D721Med (cell line): ENCODE measurements around the gene DHCR7.

Source experiments
- DNase-seq: peaks from one replicate; pipeline ENCODE4 v3.0.0; 2011; ENCODE audit warnings: low spot score; ENCODE audit not compliant: insufficient read length
- FAIRE-seq: peaks from 2 replicates; lab custom pipeline; 2011; peaks lifted over from hg19 to GRCh38; lab: Jason Lieb, UNC
- TF ChIP-seq, protein P1 (sequence below): IDR thresholded peaks from 2 replicates; pipeline ENCODE4 v1.5.1; 2012; ENCODE audit warnings: mild to moderate bottlenecking, control low read depth; ENCODE audit not compliant: insufficient read depth; ENCODE audit errors: missing control alignments

DHCR7 gene

DNA sequence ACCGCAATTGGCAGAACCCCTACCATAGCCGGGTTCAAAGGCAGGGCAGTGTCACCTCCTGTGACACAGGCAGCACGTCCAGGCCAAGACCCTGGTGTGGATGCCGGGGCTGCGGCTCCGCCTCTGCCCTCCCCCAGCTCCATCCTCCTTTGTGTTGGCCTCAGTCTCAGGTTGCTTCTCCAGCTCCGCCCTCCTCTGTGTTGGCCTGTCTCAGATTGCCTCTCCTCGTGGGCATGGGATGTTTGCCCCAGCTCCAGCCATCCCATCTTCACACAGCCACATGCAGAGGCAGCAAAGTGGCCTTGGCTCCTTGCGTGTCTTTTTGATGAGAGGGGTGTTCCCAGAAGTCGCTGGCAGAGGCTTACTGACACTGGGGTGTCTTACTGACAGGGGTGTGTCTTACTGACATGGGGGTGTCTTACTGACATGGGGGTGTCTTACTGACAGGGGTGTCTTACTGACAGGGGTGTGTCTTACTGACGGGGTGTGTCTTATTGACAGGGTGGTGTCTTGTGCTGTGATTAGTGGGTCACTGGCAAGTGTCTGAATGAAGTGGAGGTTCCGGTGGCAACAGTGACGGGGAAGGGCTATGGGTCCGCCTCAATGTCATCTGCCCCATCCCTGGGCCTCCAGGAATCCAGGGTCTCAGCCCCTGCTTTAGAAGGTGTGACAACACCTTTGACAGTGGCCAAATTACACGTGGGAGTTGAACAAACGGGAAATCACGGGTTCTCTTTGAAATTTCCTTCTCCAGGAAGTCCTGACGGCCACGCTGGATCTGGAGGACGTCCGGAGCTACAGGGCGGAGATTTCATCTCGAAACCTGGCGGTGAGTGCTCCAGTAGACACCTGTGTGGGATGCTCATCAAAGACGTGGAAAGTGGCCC, 29.7 kb upstream of the DHCR7 start:
- DNase-seq (no peak), FAIRE-seq (no peak)
- TF ChIP-seq, protein P1, sequence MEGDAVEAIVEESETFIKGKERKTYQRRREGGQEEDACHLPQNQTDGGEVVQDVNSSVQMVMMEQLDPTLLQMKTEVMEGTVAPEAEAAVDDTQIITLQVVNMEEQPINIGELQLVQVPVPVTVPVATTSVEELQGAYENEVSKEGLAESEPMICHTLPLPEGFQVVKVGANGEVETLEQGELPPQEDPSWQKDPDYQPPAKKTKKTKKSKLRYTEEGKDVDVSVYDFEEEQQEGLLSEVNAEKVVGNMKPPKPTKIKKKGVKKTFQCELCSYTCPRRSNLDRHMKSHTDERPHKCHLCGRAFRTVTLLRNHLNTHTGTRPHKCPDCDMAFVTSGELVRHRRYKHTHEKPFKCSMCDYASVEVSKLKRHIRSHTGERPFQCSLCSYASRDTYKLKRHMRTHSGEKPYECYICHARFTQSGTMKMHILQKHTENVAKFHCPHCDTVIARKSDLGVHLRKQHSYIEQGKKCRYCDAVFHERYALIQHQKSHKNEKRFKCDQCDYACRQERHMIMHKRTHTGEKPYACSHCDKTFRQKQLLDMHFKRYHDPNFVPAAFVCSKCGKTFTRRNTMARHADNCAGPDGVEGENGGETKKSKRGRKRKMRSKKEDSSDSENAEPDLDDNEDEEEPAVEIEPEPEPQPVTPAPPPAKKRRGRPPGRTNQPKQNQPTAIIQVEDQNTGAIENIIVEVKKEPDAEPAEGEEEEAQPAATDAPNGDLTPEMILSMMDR, result no peak

DNA sequence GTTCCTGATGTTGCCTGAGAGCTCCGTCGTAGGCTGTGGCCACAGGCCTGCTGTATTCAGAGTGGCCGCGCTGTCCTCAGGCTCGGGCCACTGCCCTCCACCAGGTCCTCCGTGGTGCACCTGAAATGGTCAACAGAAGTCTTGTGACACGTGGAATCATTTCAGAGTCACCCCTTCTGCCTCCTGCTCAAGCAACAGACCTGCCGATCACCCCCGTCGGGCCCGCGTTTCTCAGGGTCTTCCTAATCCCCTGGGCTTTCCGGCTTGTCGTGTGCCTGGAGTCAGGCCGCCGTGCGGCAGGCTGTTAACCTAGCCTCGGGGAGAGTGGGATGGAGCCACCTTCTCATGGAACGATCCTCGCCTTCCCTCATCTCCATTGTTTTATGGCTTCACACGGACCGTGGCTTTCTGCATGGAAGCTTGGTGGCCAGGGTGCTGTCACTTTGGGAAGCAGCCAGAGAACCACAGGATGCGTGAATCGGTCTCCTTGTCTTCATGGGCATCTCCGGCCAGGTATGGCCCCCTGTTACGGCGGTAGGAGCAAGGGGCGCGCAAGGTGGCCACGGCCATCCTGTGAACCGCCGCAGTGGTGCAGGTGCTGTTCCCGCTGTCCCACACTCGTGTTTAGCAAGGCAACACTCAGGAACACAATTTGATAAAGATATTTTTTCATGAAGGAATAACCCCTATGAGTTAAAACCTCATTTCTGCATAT, 28.9 kb upstream of the DHCR7 start:
- TF ChIP-seq, protein P1, result no peak
- DNase-seq (no peak), FAIRE-seq (no peak)

DNA sequence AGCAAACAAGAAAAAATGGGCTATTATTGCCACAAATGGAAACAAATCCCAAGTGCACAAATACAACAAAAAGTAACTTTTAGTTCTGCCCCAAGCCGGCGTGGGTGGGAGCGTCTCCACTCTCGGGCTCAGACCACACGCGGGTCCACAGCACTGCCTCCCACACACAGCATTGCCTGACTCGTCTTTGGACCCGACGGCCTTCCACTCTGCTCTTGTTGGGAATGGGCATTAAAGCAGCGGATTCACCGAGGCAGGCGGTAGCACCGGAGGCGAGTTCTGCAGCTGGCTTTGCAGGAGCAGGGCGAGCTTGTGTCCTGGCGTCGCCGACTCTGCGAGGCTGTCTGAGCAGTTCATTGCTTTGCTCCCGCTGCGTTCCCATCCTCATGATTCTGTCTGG, 27.8 kb upstream of the DHCR7 start:
- TF ChIP-seq, protein P1, result no peak
- FAIRE-seq (no peak), DNase-seq (no peak)

DNA sequence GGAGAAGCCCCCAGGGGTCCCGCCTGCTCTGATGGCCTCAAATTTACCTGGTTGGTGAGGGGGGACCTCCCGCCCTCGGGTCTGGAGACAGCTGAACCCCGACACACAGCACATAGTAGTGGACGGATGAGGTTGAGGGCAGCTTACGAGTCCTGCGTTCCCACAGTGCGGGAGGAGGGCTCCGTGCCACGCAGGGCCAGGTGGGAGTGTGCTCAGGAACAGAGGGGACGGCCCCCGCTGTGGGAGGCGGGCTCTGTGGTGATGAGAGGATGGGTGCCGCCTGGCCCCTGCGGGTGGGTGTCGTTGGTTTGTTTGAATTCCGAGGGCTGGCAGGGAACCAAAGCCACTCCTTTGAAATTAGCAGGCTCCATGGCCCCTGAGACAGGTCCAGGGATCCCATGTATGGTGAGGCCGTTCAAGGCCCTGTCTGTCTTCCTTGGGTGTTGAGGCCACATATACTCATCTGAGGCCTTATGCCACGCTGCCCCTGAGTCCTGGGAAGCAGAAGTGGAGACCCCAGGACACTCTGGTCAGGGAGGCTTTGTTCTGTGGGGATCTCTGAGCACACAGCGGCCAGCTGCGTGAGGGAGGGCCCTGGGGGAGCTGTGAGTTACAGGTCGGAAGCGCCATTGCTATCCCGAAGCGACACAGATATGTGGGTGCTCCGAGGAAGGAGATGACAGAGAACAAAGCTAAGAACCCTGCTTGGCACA, 26.7 kb upstream of the DHCR7 start:
- no peak for FAIRE-seq
- no peak for DNase-seq
- TF ChIP-seq, protein P1, result no peak

DNA sequence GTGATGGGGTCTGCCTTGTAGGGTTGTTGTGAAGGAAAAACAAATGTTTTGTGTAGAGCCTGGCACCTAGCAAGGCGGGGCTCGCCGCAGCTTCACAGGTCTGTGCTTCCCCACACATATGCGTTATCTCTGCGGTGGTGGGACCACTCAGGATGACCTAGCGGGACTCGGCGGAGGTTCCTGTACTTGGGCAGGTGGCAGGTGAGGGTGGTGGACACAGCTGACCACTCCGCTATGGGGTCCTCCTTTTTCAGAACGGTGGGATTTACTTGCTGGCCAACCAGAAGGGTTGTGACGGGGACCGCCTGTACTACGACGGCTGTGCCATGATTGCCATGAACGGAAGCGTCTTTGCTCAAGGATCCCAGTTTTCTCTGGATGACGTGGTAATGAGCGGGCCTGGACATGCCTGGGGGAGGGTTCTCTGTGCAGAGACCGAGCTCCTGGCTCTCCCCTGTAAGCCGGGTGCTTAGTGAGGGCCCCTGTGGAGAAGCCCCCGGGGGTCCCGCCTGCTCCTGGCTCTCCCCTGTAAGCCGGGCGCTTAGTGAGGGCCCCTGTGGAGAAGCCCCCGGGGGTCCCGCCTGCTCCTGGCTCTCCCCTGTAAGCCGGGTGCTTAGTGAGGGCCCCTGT, 26.1 kb upstream of the DHCR7 start:
- TF ChIP-seq, protein P1, result no peak
- DNase-seq, result no peak
- no peak for FAIRE-seq

DNA sequence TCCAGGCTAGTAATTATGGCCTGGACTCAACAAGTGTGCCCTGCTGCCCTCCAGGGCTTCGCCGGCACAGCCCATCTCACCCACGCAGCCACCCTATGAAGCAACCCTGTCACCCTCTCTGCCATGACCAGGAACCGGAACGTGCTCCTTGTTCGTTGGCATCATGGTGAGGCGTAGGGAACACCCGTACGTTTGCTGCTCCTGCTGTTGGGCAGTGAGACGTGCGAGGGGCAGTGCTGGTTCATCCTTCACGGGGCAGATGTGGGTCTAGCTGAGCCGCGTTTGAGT, 25.5 kb upstream of the DHCR7 start:
- FAIRE-seq (no peak), DNase-seq (no peak)
- TF ChIP-seq, protein P1, result no peak
